Measurements from ENCODE around the gene PIH1D1. TPM values are rescaled to one million over a fixed set of nuclear protein-coding genes. Genes with fewer than 3 reads are reported as not detected.

The PIH1D1 gene
- total and polyA plus RNA-seq, 2 of the 13 experiments (the other 11 are each of a cell fraction or from before 2014, with no cell fraction given): 110 to 137 TPM

DNA sequence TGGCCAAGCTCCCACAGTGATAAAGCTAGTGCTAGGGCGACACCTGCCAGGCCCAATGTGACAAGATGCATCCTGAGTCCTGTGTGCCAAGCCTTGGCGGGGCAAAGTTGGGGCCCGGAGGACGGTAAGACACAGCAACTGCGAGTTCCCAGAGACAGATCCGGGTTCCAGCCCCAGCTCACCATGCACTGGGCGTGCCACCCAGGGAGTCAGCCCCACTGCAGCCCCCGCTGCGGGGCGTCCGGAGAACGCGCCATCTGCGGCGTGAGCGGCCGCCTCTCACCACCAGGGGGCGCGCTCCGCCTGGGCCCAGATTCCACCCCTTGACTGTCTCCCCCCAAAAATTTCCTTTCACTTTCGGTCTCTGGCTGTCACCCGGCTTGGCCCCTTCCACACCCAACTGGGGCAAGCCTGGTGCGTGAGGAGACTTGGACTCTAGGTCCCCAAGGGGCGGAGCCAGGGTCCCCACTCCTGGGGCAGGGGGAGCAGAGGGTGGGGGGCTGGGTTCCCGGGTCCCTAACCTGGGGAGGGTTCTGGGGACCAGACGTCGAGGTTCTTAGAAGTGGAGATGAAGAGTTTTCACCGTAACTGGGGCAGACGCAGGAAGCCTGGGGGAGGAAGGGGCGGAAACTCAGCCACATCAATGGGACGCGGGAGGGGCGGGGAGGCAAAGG lies 22.4 kb upstream of the PIH1D1 start, which contains the start of gene FLT3LG (continued):
- TF ChIP-seq, protein P1, sequence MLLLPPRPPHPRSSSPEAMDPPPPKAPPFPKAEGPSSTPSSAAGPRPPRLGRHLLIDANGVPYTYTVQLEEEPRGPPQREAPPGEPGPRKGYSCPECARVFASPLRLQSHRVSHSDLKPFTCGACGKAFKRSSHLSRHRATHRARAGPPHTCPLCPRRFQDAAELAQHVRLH (CRISPR knock-in tag; IDR thresholded peaks at IDR 0.05; ENCODE audit: borderline replicate concordance, low read depth): no peak
- TF ChIP-seq, protein P2, sequence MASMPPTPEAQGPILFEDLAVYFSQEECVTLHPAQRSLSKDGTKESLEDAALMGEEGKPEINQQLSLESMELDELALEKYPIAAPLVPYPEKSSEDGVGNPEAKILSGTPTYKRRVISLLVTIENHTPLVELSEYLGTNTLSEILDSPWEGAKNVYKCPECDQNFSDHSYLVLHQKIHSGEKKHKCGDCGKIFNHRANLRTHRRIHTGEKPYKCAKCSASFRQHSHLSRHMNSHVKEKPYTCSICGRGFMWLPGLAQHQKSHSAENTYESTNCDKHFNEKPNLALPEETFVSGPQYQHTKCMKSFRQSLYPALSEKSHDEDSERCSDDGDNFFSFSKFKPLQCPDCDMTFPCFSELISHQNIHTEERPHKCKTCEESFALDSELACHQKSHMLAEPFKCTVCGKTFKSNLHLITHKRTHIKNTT (CRISPR knock-in tag; IDR thresholded peaks at IDR 0.05): no peak
- no peak for TF ChIP-seq TP53 (CRISPR knock-in tag; conservative IDR thresholded peaks at IDR 0.05)
- no peak for TF ChIP-seq ARNT (IDR thresholded peaks at IDR 0.05)
- TF ChIP-seq, protein P3, sequence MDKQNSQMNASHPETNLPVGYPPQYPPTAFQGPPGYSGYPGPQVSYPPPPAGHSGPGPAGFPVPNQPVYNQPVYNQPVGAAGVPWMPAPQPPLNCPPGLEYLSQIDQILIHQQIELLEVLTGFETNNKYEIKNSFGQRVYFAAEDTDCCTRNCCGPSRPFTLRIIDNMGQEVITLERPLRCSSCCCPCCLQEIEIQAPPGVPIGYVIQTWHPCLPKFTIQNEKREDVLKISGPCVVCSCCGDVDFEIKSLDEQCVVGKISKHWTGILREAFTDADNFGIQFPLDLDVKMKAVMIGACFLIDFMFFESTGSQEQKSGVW (CRISPR knock-in tag; IDR thresholded peaks at IDR 0.05; ENCODE audit: borderline replicate concordance): no peak
- no peak for TF ChIP-seq SMAD3 (CRISPR knock-in tag; IDR thresholded peaks at IDR 0.05)
- 0 out of 2 replicates have a peak, but pooled peaks have one; percentile 44 for TF ChIP-seq SRY (CRISPR knock-in tag; IDR thresholded peaks at IDR 0.05)
- no peak for TF ChIP-seq TMF1 (CRISPR knock-in tag; IDR thresholded peaks at IDR 0.05; ENCODE audit: low read depth)
- no peak for TF ChIP-seq ZIK1 (CRISPR knock-in tag; IDR thresholded peaks at IDR 0.05; ENCODE audit: borderline replicate concordance, low read depth)
- TF ChIP-seq, protein P4, sequence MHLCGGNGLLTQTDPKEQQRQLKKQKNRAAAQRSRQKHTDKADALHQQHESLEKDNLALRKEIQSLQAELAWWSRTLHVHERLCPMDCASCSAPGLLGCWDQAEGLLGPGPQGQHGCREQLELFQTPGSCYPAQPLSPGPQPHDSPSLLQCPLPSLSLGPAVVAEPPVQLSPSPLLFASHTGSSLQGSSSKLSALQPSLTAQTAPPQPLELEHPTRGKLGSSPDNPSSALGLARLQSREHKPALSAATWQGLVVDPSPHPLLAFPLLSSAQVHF (CRISPR knock-in tag; IDR thresholded peaks at IDR 0.05): no peak
- TF ChIP-seq, protein P5, sequence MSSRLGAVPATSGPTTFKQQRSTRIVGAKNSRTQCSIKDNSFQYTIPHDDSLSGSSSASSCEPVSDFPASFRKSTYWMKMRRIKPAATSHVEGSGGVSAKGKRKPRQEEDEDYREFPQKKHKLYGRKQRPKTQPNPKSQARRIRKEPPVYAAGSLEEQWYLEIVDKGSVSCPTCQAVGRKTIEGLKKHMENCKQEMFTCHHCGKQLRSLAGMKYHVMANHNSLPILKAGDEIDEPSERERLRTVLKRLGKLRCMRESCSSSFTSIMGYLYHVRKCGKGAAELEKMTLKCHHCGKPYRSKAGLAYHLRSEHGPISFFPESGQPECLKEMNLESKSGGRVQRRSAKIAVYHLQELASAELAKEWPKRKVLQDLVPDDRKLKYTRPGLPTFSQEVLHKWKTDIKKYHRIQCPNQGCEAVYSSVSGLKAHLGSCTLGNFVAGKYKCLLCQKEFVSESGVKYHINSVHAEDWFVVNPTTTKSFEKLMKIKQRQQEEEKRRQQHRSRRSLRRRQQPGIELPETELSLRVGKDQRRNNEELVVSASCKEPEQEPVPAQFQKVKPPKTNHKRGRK (CRISPR knock-in tag; IDR thresholded peaks at IDR 0.05): no peak
- TF ChIP-seq ZBTB3 (CRISPR knock-in tag; IDR thresholded peaks at IDR 0.05; ENCODE audit: borderline replicate concordance, low read depth): no peak
- TF ChIP-seq ZNF451 (CRISPR knock-in tag; IDR thresholded peaks at IDR 0.05): 0 out of 2 replicates have a peak, but pooled peaks have one; percentile 16
- TF ChIP-seq, protein P6, sequence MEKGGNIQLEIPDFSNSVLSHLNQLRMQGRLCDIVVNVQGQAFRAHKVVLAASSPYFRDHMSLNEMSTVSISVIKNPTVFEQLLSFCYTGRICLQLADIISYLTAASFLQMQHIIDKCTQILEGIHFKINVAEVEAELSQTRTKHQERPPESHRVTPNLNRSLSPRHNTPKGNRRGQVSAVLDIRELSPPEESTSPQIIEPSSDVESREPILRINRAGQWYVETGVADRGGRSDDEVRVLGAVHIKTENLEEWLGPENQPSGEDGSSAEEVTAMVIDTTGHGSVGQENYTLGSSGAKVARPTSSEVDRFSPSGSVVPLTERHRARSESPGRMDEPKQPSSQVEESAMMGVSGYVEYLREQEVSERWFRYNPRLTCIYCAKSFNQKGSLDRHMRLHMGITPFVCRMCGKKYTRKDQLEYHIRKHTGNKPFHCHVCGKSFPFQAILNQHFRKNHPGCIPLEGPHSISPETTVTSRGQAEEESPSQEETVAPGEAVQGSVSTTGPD (CRISPR knock-in tag; IDR thresholded peaks at IDR 0.05): no peak
- TF ChIP-seq, protein P7, sequence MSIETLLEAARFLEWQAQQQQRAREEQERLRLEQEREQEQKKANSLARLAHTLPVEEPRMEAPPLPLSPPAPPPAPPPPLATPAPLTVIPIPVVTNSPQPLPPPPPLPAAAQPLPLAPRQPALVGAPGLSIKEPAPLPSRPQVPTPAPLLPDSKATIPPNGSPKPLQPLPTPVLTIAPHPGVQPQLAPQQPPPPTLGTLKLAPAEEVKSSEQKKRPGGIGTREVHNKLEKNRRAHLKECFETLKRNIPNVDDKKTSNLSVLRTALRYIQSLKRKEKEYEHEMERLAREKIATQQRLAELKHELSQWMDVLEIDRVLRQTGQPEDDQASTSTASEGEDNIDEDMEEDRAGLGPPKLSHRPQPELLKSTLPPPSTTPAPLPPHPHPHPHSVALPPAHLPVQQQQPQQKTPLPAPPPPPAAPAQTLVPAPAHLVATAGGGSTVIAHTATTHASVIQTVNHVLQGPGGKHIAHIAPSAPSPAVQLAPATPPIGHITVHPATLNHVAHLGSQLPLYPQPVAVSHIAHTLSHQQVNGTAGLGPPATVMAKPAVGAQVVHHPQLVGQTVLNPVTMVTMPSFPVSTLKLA (IDR thresholded peaks at IDR 0.05): no peak
- no peak for TF ChIP-seq RAD51 (IDR thresholded peaks at IDR 0.05; ENCODE audit: borderline replicate concordance)
- TF ChIP-seq MBNL3 (CRISPR knock-in tag; conservative IDR thresholded peaks at IDR 0.05): no peak
- TF ChIP-seq KDM6A (CRISPR knock-in tag; IDR thresholded peaks at IDR 0.05; ENCODE audit: low read depth): no peak
- TF ChIP-seq NCOA2 (CRISPR knock-in tag; IDR thresholded peaks at IDR 0.05): no peak
- no peak for TF ChIP-seq IKZF1 (IDR thresholded peaks at IDR 0.05)
- no peak for TF ChIP-seq KDM5B (CRISPR knock-in tag; IDR thresholded peaks at IDR 0.05; ENCODE audit: borderline replicate concordance)
- TF ChIP-seq ZFP82 (CRISPR knock-in tag; IDR thresholded peaks at IDR 0.05; ENCODE audit: borderline replicate concordance): no peak
- TF ChIP-seq PRMT3 (CRISPR knock-in tag; IDR thresholded peaks at IDR 0.05; ENCODE audit: borderline replicate concordance, low read depth): no peak
- TF ChIP-seq TRIM24 (CRISPR knock-in tag; IDR thresholded peaks at IDR 0.05): no peak
